Measurements from ENCODE around the gene GRIP1.

- TF ChIP-seq CTCF (IDR thresholded peaks at IDR 0.05), result no peak
- TF ChIP-seq EP300 (IDR thresholded peaks at IDR 0.05), result no peak
Observed at GRCh38 chr12:66323017-66323416, 355.9 kb downstream of the GRIP1 start.
